Left forelimb (tissue), 1 donor: ENCODE results near the gene RUFY4.
"Not testable (repeated sequence)": the region's sequence is repeated elsewhere in the genome, so short reads cannot be mapped to it uniquely, and the experiment has no call there.

Source experiments
- DNase-seq: peaks from one replicate; pipeline ENCODE4 v3.0.0-alpha.2; 2018; ENCODE audit warnings: low spot score

Gene RUFY4

DNA sequence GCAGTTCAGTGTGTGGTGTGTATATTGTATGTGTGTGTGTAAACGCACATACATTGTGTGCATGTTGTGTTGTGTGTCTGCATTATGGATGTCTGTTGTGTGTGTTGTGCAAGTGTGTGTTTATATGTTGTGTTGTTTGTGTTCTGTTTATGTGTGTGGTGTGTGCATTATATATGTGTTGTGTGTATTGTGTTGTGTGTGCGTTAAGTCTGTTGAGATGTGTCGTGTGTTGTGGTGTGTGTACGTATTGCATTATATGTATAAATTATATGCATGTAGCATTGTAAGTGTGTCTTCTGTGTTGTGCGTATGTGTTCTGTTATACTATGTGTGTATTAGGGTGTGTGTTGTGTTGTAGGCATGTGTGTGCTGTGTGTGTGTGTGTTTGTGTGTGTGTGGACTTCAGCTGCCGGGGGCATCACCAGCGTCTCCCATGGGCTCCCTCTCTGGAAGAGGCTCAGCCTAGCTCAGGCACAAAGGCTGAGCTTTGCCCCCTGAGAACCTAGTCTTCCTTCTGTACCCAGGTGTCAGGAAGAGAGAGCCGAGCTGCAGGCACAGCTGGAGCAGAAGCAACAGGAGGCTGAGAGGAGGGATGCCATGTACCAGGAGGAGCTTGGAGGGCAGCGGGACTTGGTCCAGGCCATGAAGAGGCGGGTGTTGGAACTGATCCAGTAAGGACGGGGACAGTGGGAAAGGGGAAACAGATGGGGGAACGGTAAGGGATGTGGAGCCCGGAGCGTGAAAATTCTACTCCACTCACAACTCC lies 13.7 kb downstream of the RUFY4 start:
- no peak for DNase-seq

DNA sequence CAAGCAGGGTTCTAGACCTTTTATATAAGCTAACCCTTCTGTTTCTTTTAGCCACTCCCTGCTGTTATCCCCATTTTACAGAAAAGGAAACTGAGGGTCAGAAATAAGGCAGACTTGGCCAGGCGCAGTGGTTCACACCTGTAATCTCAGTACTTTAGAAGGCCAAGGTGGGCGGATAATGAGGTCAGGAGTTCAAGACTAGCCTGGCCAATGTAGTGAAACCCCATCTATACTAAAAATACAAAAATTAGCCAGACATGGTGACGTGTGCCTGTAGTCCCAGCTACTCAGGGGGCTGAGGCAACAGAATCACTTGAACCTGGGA lies 14.3 kb downstream of the RUFY4 start:
- no peak for DNase-seq

DNA sequence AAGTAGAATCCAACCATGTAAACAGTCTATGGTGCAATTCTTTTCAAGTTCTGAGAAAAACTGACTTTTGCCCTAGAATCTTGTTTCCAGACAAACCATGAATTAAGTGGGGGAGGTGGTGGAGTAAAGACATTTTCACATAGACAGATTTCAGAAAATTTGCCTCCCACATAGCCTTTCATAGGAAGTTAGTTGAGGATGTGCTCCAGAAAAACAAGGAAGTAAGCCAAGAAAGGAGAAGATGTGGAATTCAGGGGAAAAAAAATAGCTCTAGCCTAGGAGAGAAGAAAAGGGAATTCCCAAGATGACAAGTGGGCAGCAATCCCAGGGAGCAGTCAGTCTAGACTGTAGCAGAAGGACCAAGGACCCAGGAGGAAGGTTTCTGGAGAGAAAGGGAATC lies 17.4 kb downstream of the RUFY4 start:
- DNase-seq = no peak

DNA sequence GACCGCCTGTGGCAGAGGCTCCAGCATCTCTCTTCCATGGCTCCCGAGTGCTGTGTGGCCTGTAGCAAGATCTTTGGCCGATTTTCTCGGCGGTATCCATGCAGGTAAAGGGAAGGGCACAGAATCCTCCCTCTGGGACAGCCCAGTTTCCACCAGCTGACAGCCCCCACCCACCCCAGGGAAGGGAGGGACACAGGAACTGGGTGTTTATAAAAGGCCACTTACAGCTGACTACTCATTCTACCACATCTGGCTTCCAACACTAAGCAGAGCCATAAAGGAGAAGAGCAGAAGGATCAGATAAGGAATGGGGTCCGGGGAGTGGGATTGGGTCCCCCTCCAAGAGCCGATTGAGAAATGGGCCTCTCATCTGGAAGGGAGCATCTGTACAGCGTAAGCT lies 20.2 kb downstream of the RUFY4 start:
- DNase-seq = no peak

DNA sequence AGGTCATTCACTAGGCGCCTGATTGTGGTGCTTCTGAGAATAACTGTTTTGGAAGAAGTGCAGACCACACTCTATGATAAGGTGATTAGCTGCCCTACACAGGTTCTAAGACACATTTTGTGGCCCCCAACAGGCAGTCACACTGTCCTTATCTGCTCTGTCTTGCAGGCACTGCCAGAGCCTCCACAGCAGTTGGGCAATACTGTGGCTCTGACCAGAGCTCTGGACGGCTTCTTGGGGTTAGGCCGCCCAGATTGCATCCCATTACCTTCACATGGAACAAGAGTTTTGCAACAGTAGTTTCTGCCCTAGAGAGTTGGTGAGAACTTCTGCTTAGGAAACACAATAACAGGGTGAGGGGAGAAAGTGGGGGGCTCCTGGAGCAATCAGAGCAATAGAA lies 22.7 kb downstream of the RUFY4 start:
- no peak for DNase-seq

DNA sequence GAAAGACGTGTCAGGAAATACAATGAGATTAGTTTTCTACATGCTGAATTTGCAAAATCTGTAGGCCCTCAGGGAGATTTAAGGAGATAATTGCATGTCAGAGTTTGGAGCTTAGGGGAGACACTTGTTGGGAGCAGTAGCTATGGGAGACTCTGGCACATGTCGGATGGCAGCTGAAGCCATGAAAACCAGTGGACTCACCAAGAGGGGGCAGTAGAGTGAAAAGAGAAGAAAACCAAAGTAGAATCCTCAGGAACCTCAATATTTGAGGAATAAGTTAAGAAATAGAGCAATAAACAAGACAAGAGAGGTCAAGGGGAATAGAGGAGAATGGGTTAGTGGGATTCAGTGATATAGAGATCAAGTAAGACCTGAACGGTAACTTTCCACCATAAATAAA lies 24.8 kb downstream of the RUFY4 start:
- DNase-seq = no peak

DNA sequence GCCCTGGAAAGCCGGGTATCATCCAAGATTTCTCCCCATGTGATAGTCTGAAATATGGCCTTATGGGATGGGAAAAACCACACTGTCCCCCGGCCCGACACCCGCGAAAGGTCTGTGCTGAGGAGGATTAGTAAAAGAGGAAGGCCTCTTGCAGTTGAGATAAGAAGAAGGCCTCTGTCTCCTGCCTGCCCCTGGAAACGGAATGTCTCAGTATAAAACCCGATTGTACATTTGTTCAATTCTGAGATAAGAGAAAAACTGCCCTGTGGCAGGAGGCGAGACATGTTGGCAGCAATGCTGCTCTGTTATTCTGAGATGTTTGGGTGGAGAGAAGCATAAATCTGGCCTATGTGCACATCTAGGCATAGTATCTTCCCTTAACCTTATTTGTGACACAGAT lies 26.8 kb downstream of the RUFY4 start:
- DNase-seq = no peak

DNA sequence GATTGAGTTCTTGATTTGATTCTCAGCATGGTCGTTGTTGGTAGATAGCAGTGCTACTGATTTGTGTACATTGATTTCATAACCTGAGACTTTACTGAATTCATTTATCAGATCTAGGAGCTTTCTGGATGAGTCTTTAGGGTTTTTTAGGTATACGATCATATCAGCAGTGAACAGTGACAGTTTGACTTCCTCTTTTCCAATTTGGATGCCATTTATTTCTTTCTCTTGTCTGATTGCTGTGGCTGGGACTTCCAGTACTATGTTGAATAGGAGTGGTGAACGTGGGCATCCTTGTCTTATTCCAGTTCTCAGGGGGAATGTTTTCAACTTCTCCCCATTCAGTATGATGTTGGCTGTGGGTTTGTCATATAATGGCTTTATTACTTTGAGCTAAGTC lies 28.9 kb downstream of the RUFY4 start:
- no peak for DNase-seq

DNA sequence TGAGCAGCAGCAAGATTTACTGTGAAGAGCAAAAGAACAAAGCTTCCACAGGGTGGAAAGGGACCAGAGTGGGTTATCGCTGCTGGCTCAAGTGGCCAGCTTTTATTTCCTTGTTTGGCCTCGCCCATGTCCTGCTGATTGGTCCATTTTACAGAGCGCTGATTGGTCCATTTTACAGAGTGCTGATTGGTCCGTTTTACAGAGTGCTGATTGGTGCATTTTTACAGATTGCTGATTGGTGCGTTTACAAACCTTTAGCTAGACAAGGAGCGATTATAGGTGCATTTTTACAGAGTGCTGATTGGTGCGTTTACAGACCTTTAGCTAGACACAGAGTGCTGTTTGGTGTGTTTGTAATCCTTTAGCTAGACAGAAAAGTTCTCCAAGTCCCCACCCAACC lies 39.8 kb downstream of the RUFY4 start:
- DNase-seq = not testable (repeated sequence)

DNA sequence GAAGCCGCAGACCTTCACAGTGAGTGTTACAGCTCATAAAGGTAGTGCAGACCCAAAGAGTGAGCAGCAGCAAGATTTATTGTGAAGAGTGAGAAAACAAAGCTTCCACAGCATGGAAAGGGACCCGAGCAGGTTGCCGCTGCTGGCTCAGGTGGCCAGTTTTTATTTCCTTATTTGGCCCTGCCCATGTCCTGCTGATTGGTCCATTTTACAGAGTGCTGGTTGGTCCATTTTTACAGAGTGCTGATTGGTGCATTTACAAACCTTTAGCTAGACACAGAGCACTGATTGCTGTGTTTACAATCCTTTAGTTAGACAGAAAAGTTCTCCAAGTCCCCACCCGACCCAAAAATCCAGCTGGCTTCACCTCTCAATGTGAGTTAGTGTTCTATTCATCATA lies 52.7 kb downstream of the RUFY4 start:
- DNase-seq = not testable (repeated sequence)

DNA sequence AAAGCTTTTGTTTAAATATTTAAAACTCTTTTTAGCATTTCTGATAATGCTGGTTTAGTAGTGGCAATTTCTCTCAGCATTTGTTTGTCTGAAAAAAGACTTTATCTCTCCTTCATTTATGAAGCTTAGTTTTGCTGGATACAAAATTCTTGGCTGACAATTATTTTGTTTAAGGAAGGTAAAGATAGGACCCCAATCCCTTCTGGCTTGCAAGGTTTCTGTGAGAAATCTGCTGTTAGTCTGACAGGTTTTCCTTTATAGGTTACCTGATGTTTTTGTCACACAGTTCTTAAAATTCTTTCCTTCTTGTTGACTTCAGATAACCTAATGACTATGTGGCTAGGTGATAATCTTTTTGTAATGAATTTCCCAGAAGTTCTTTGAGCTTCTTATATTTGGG lies 53.2 kb downstream of the RUFY4 start:
- not testable (repeated sequence) for DNase-seq

DNA sequence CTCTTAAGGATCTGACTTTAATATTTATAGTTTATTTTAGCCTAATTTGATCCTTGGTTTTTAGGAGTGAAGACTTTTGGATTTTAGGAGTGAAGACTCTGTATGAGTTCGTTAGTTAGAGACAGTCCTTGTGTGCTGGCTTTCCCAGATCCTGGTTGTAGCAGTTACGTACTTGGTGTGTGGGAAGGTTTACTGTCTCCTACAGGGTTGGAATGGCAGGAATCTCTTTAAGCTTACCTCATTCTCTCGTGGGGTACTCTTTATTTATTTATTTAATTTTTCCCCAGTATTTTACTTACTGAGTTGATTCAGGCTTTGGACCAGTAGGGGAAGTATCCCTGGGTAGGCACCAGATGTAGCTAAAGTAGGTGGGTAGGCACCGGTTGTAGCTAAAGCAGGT lies 54.9 kb downstream of the RUFY4 start:
- no peak for DNase-seq

DNA sequence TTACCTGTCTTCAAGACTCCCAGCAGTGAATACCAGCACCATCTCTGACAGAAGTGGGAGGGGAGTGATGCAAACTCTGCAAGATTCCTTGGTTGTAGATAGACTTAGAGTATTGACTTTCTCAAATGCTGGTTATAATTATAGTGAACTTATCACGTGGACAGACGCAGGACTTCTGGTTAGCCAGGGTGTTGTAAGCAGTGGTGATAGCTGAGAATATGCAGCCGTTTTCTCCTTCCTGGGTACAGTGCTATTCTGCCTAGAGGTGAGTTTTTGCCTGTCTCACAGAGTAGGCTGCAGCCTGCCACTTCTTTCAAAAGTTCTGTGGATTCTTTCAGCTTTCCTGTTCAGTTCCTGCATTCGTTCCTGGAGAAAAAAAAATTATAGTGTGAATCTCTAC lies 56.0 kb downstream of the RUFY4 start:
- no peak for DNase-seq

DNA sequence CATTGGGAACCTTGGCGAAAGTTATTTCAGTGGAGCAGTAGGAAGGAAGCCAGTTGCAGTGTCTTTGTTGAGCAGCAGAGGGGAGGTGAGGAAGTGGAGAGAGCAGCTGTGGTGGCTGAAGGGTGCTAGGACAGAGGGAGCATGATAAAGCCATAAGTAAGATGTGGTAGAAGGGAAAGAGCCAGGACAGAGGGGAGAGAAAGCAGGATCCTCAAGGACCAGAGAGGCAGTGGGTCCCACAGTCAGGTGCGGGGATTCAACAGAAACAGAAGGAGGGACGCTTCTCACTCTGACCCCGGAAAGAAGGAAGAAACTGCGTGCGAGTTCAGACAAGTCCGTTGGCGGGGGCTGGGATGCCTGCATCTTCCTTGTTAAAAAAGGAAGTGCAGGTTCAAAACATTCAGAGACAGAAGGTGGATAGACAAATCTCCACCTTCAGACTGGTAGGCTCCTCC lies 56.6 kb downstream of the RUFY4 start, which contains the start of gene CXCR2:
Gene CXCR2, plus strand, starts transcription at position 403 of the 455 bp plus-strand sequence. CDS start 8,774 bp downstream, outside the sequence.
- DNase-seq = no peak

DNA sequence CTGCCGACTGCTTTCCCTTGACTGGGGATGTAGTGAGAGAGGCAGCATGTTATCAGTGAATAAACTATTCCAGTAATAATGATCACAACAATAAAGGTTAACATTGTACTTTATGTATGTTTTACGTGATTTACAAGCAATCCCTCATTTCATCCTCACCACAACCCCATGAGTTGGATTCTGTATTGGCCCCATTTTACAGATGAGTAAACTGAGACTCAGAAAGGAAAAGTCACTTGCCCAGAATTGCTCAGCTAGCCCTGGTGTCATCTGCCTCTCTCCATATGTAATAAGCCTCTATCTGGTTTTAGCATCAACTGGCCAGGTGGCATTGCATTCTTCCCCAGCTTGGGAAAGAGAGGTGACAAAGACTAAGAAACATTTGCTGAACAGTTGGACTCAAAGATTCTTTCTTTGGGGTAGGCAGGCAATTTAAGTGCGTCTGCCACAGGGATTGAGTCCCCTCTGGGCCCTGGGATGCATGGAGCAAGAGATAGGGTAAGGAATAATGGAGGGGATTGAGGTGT lies 58.9 kb downstream of the RUFY4 start:
- DNase-seq = no peak

DNA sequence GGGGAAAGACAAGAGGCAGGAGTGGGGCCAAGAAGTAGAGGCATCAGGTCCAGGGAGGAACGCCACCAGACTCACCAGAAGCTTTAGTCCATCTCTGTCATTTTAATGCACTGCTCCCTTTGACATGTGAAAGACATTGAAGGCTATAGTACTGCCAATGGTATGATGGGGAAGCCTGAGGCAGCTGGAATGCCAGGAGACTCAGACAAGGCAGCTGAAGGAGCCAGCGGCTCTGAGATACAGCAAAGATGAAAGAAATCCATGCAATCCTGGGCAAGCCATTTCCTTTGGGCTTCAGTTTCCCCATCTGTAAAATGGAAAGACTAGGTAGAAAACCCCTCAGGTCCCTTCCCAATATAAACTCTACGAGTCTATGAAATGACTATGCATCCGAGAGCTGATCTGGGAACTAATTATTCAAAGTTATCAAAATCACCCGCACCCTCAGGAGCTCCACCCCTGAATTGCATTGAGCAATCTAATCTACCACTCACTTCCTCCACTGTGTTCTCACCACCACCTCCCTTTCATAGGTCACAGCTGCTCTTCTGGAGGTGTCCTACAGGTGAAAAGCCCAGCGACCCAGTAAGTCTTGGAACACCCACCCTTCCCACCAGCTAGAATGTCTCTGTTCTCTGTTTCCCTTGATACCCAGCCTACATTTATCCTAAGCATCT lies 59.9 kb downstream of the RUFY4 start:
- no peak for DNase-seq

DNA sequence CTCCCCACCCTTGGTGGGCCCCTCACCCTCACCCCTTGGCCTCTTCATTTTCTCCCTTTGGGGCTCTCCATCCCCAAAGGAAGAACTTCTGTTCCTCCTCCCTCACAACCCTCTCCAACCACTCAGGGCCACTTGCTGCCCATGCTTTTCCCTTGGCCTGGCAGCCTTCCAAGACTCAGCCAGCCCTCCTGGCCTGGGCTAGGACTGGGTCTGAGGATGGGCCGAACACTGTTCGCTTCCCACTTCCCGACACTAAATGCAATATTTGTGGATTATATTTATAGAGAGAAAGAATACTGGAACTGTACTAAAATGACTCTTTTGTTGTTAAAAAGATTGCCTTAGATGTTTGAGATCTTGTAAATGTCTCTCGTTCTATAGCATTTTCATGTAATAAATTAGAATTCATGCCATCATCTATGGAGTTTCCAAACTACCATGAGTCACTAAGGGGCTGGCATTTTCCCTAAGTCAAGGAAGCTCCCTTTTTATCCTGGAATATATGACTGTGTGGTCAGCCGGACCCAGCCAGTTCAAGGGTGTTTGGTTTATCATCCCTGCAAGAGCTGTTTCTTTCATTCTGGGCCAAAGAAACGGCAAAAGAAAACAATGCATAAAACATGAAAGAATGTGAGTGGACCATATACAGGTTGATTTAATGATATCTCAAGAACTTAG lies 60.5 kb downstream of the RUFY4 start:
- DNase-seq = no peak

DNA sequence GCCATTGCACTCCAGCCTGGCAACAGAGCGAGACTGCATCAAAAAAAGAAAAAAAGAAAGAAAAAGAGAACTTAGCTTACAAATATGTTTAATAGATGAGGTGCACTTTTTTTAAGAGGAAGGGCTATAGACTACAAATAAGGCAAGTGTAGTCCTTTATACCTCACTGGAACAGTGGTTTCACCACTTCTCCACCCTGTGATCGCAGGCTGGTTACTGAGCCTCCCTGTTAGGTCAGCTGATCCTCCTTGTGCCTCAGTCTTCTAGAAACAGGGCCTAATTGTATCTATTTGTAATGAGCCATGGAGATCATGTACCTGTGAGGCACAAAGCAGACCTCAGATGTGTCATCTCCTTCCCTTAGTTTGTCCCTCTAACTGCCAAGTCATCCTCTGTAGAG lies 61.3 kb downstream of the RUFY4 start:
- no peak for DNase-seq

DNA sequence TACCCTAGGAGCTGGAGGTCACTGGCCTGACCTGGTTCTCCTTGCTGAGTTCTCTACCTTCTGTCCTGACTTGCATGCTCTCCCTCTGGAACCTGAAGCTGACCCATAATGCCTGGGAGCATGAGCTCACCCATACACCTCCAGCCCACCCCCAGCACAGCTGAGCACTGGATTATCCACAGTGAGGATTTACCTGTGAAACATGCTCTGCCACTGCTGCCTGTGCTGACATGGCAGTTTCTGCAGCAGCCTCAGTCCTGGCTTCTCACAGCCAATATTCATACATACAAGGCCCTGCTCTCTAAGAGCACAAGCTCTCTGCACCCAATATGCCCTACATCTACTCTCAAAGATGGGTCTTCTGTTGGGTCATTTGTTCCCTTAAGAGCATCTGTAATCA lies 61.8 kb downstream of the RUFY4 start:
- DNase-seq = no peak

DNA sequence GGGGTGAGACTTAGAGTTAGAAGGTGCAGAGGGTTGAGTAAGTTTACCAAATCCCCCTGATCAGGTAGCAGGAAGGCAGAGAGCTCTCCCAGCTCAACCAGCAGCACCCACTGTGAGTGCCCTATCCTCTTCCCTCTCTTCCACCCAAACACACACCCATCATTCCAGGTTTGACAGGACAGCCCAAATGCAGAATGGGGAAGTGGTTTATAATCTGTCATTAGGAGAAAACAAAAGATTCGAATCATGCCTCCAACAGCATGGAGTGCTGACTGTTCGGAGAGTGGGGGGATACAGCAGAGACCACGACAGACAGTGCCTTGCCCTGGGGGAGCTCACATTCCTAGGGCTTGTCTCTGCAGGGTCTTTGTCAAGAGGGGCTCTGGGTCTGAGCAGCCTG lies 68.5 kb downstream of the RUFY4 start:
- no peak for DNase-seq

DNA sequence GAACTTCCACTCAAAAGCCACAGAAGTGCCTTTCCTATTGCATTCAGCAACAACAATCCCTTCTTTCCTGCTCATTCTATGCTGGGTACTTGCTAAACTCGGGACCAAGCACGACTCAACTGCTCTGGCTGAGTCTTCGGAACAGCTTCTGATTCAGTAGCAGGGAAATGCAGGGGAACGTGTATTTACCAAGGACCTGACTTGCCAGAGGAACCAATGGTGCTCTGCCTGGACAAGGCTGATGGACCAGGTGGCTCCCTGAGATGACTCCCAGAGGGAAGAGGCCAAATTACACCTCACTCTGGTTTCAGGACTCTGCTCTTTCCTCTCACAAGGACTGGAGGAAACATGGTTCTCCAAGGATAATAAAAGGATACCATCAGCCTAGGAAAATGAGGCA lies 69.0 kb downstream of the RUFY4 start:
- no peak for DNase-seq
